Liver (tissue), 9 donors: ENCODE data around the gene LCT. TPM values are rescaled to one million over a fixed set of nuclear protein-coding genes. Genes with fewer than 3 reads are reported as not detected.
A peak's percentile ranks its signal among the peaks of the same experiment; 100 is the strongest.

Experiments
- DNase-seq: peaks from one replicate; pipeline ENCODE4 v3.0.0-alpha.2; 2017; ENCODE audit warnings: low spot score
- H3K27ac ChIP-seq, 2 donors: one replicate each; pipeline ENCODE4 v1.7.0; 2013; ENCODE audit warnings: inconsistent platforms in 2 of 2, low read length in 2 of 2, control low read depth in 1 of 2, low read depth in 1 of 2, mild to moderate bottlenecking in 1 of 2
- H3K27me3 ChIP-seq, 4 donors: one replicate each; pipeline versions ENCODE4 v1.6.1 to v1.7.0; 2013; ENCODE audit warnings: low read length in 3 of 4, inconsistent platforms in 1 of 4, mild to moderate bottlenecking in 1 of 4, moderate library complexity in 1 of 4; ENCODE audit not compliant: control insufficient read depth in 4 of 4, insufficient read depth in 4 of 4
- H3K36me3 ChIP-seq, 4 donors: one replicate each; pipeline versions ENCODE4 v1.6.1 to v1.7.0; 2013; ENCODE audit warnings: low read length in 3 of 4, mild to moderate bottlenecking in 3 of 4, low read depth in 1 of 4, moderate library complexity in 1 of 4; ENCODE audit not compliant: control insufficient read depth in 4 of 4, insufficient read depth in 3 of 4
- H3K4me1 ChIP-seq, 4 donors: one replicate each; pipeline versions ENCODE4 v1.6.1 to v1.7.0; 2013; ENCODE audit warnings: low read length in 3 of 4, mild to moderate bottlenecking in 3 of 4, moderate library complexity in 1 of 4; ENCODE audit not compliant: control insufficient read depth in 4 of 4, insufficient read depth in 4 of 4
- H3K4me3 ChIP-seq, 3 donors: one replicate each; pipeline versions ENCODE4 v1.6.1 to v1.7.0; 2013; ENCODE audit warnings: low read length in 3 of 3, control low read depth in 1 of 3, low read depth in 1 of 3, mild to moderate bottlenecking in 1 of 3
- H3K9ac ChIP-seq, 2 donors: one replicate each; pipeline ENCODE4 v1.7.0; 2013; ENCODE audit warnings: low read length in 2 of 2, mild to moderate bottlenecking in 2 of 2, moderate library complexity in 2 of 2, control low read depth in 1 of 2, low read depth in 1 of 2
- H3K9me3 ChIP-seq, 4 donors: one replicate each; pipeline versions ENCODE4 v1.6.1 to v1.7.0; 2013; ENCODE audit warnings: low read length in 3 of 4; ENCODE audit not compliant: control insufficient read depth in 4 of 4
- ATF3 ChIP-seq: IDR thresholded peaks from 2 replicates; pipeline ENCODE4 v1.6.1; 2016; ENCODE audit warnings: antibody characterized with exemption
- EGR1 ChIP-seq, 2 donors: IDR thresholded peaks; 2 replicates each; pipeline ENCODE4 v1.6.1; 2016 to 2018; ENCODE audit warnings: antibody characterized with exemption in 2 of 2, low read depth in 2 of 2
- FOXA1 ChIP-seq: IDR thresholded peaks from 2 replicates; pipeline ENCODE4 v1.6.1; 2016; ENCODE audit warnings: antibody characterized with exemption
- FOXA2 ChIP-seq: IDR thresholded peaks from 2 replicates; pipeline ENCODE4 v1.6.1; 2016; ENCODE audit warnings: antibody characterized with exemption
- GABPA ChIP-seq, 2 donors: IDR thresholded peaks in 1 of 2; conservative IDR thresholded peaks in 1 of 2; 2 replicates each; pipeline ENCODE4 v1.6.1; 2016; ENCODE audit warnings: antibody characterized with exemption in 2 of 2, mild to moderate bottlenecking in 1 of 2, moderate library complexity in 1 of 2
- HNF4A ChIP-seq, 2 donors: conservative IDR thresholded peaks; 2 replicates each; pipeline ENCODE4 v1.6.1; 2016; ENCODE audit warnings: antibody characterized with exemption in 2 of 2, mild to moderate bottlenecking in 2 of 2
- HNF4G ChIP-seq: IDR thresholded peaks from 2 replicates; pipeline ENCODE4 v1.6.1; 2016; ENCODE audit warnings: antibody characterized with exemption
- JUND ChIP-seq, 2 donors: IDR thresholded peaks; 2 replicates each; pipeline ENCODE4 v1.6.1; 2016; ENCODE audit warnings: antibody characterized with exemption in 2 of 2
- NR2F2 ChIP-seq: IDR thresholded peaks from 2 replicates; pipeline ENCODE4 v1.6.1; 2016; ENCODE audit warnings: antibody characterized with exemption
- RAD21 ChIP-seq, 2 donors: IDR thresholded peaks; 2 replicates each; pipeline ENCODE4 v1.6.1; 2016; ENCODE audit warnings: antibody characterized with exemption in 2 of 2, mild to moderate bottlenecking in 2 of 2
- RXRA ChIP-seq, 2 donors: IDR thresholded peaks; 2 replicates each; pipeline ENCODE4 v1.6.1; 2017 to 2018; ENCODE audit warnings: antibody characterized with exemption in 2 of 2, mild to moderate bottlenecking in 1 of 2
- SP1 ChIP-seq: IDR thresholded peaks from 2 replicates; pipeline ENCODE4 v1.6.1; 2018; ENCODE audit warnings: antibody characterized with exemption, mild to moderate bottlenecking
- TAF1 ChIP-seq: conservative IDR thresholded peaks from 2 replicates; pipeline ENCODE4 v1.6.1; 2016; ENCODE audit warnings: antibody characterized with exemption, mild to moderate bottlenecking
- YY1 ChIP-seq: IDR thresholded peaks from 2 replicates; pipeline ENCODE4 v1.6.1; 2016; ENCODE audit warnings: antibody characterized with exemption, mild to moderate bottlenecking
- ZBTB33 ChIP-seq: IDR thresholded peaks from 2 replicates; pipeline ENCODE4 v1.6.1; 2016; ENCODE audit warnings: antibody characterized with exemption
- whole genome bisulfite sequencing: extraction: QIAGEN DNeasy Blood & Tissue Kit; methylation state at CpG from one replicate; pipeline ENCODE4 v1.1.7; 2013; 5-methylcytosine and 5-hydroxymethylcytosine counted together
- polyA plus RNA-seq, 2 donors: library from polyadenylated mRNA; stranded (reverse) in 1 of 2; unstranded in 1 of 2; fragments of 200-250 nt in 1 of 2; fragments of >200 nt in 1 of 2; fragmentation: Nextera tagmentation in 1 of 2; extraction: Ambion mirVana in 1 of 2; gene quantifications; one replicate each; pipeline versions ENCODE4 v1.2.1 to v1.2.3, GENCODE V29; 2013 to 2015
- total RNA-seq, 2 donors: library from RNA; depleted of rRNA; stranded (reverse); fragments of >200 nt; gene quantifications; one replicate each; pipeline ENCODE4 v1.2.3, GENCODE V29; 2014
- TF ChIP-seq, protein P1 (sequence below): fragments of 150-350 bp; IDR thresholded peaks from 2 replicates; pipeline ENCODE4 v1.5.1; 2017; ENCODE audit warnings: improper control_type of control experiment, low read depth, low read length; ENCODE audit not compliant: missing input control
- TF ChIP-seq, protein P2 (sequence below): IDR thresholded peaks from 2 replicates; pipeline ENCODE4 v1.6.1; 2016; ENCODE audit warnings: antibody characterized with exemption
- donor health status: healthy.
- donor health status: healthy.
- donor health status: healthy.
- donor health status: healthy.
- donor health status: healthy.

LCT gene
- total and polyA plus RNA-seq, 4 donors, result not detected

GRCh38 chr2:135745545-135745944, 91.4 kb downstream of the LCT start:
- Histone ChIP-seq H3K27ac (no peak overlapping the region), H3K4me1 (peaks cover 0 to 21% (median 7%) of the 10 kb centered on the region in 4 donors), H3K9me3 (no peaks in the 10 kb centered on the region), H3K9ac (no peak overlapping the region), H3K4me3 (no peak overlapping the region), H3K36me3 (peaks cover 1 to 22% (median 10%) of the 10 kb centered on the region in 4 donors), H3K27me3 (no peaks in the 10 kb centered on the region)
- TF ChIP-seq GABPA (IDR thresholded peaks at IDR 0.05 in 1 of 2, conservative IDR thresholded peaks at IDR 0.05 in 1 of 2) (no peak), JUND (IDR thresholded peaks at IDR 0.05) (no peak), NR2F2 (no peak), RXRA (IDR thresholded peaks at IDR 0.05) (no peak), HNF4G (no peak)
- DNase-seq, result no peak
- WGBS, result 97% methylated on average over 4 of the region's 4 CpGs

- WGBS, result 89% methylated on average over 5 of the region's 5 CpGs
- H3K4me3 ChIP-seq, result no peak overlapping the region
- peaks cover 1 to 19% (median 8%) of the 10 kb centered on the region in 4 donors for H3K36me3 ChIP-seq
- TF ChIP-seq, protein P1, sequence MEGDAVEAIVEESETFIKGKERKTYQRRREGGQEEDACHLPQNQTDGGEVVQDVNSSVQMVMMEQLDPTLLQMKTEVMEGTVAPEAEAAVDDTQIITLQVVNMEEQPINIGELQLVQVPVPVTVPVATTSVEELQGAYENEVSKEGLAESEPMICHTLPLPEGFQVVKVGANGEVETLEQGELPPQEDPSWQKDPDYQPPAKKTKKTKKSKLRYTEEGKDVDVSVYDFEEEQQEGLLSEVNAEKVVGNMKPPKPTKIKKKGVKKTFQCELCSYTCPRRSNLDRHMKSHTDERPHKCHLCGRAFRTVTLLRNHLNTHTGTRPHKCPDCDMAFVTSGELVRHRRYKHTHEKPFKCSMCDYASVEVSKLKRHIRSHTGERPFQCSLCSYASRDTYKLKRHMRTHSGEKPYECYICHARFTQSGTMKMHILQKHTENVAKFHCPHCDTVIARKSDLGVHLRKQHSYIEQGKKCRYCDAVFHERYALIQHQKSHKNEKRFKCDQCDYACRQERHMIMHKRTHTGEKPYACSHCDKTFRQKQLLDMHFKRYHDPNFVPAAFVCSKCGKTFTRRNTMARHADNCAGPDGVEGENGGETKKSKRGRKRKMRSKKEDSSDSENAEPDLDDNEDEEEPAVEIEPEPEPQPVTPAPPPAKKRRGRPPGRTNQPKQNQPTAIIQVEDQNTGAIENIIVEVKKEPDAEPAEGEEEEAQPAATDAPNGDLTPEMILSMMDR, result peak; percentile 4
- TF ChIP-seq, protein P2, sequence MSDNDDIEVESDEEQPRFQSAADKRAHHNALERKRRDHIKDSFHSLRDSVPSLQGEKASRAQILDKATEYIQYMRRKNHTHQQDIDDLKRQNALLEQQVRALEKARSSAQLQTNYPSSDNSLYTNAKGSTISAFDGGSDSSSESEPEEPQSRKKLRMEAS, result no peak
- no peak for TF ChIP-seq RXRA (IDR thresholded peaks at IDR 0.05)
- no peak for TF ChIP-seq FOXA2
- peak in 1 of 2 donors; percentile 50 for TF ChIP-seq RAD21 (IDR thresholded peaks at IDR 0.05)
- H3K27ac ChIP-seq, result no peak overlapping the region
- H3K4me1 ChIP-seq, result peaks cover 0 to 21% (median 7%) of the 10 kb centered on the region in 4 donors
- no peak for DNase-seq
- no peaks in the 10 kb centered on the region for H3K9me3 ChIP-seq
- no peaks in the 10 kb centered on the region for H3K27me3 ChIP-seq
- no peak overlapping the region for H3K9ac ChIP-seq
Observed at GRCh38 chr2:135744760-135745314, 92.1 kb downstream of the LCT start.

DNA sequence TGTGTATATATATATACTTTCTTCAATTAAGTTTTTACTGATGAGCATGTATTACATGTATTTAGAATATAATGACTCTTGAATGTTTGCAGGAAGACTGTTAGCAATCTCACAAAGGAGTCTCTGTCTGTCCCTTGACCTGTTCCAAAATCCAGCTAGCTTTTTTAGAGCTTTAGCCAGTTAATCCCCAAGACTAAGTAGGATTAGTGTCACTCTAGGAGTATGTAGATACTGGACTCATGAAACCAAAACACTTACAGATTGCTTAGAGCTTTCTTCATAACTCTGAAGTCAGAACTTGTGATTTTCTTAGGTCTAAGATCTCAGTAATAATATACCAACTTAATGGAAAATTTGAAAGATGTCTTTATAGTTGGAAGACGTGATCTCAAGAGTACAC, 93.1 kb downstream of the LCT start:
- no peaks in the 10 kb centered on the region for H3K9me3 ChIP-seq
- no peak overlapping the region for H3K9ac ChIP-seq
- peaks cover 0 to 21% (median 7%) of the 10 kb centered on the region in 4 donors for H3K4me1 ChIP-seq
- H3K36me3 ChIP-seq, result peaks cover 1 to 11% (median 3%) of the 10 kb centered on the region in 4 donors
- no peak overlapping the region for H3K27ac ChIP-seq
- 88% methylated on average over 1 of the region's 1 CpG for WGBS
- H3K27me3 ChIP-seq, result no peaks in the 10 kb centered on the region
- no peak for DNase-seq
- H3K4me3 ChIP-seq, result peak overlapping the region in 1 of 3 donors; percentile 19
- TF ChIP-seq NR2F2, result no peak
- TF ChIP-seq, protein P1, result no peak
- TF ChIP-seq YY1, result no peak
- no peak for TF ChIP-seq ATF3
- no peak for TF ChIP-seq SP1
- no peak for TF ChIP-seq ZBTB33
- TF ChIP-seq RXRA (IDR thresholded peaks at IDR 0.05), result no peak
- TF ChIP-seq GABPA (IDR thresholded peaks at IDR 0.05 in 1 of 2, conservative IDR thresholded peaks at IDR 0.05 in 1 of 2), result no peak
- no peak for TF ChIP-seq HNF4A (conservative IDR thresholded peaks at IDR 0.05)
- TF ChIP-seq HNF4G, result no peak
- TF ChIP-seq, protein P2, result no peak
- no peak for TF ChIP-seq JUND (IDR thresholded peaks at IDR 0.05)
- no peak for TF ChIP-seq FOXA2
- TF ChIP-seq TAF1, result no peak
- TF ChIP-seq RAD21 (IDR thresholded peaks at IDR 0.05), result no peak
- no peak for TF ChIP-seq EGR1 (IDR thresholded peaks at IDR 0.05; ENCODE audit: low read depth in 2 of 2)
- no peak for TF ChIP-seq FOXA1
